ENCODE results near the gene KCNMA1. TPM values are rescaled to one million over a fixed set of nuclear protein-coding genes. Genes with fewer than 3 reads are reported as not detected.

KCNMA1 gene
- total RNA-seq, 1 experiment from 2014 or later, result 0.49 TPM

DNA sequence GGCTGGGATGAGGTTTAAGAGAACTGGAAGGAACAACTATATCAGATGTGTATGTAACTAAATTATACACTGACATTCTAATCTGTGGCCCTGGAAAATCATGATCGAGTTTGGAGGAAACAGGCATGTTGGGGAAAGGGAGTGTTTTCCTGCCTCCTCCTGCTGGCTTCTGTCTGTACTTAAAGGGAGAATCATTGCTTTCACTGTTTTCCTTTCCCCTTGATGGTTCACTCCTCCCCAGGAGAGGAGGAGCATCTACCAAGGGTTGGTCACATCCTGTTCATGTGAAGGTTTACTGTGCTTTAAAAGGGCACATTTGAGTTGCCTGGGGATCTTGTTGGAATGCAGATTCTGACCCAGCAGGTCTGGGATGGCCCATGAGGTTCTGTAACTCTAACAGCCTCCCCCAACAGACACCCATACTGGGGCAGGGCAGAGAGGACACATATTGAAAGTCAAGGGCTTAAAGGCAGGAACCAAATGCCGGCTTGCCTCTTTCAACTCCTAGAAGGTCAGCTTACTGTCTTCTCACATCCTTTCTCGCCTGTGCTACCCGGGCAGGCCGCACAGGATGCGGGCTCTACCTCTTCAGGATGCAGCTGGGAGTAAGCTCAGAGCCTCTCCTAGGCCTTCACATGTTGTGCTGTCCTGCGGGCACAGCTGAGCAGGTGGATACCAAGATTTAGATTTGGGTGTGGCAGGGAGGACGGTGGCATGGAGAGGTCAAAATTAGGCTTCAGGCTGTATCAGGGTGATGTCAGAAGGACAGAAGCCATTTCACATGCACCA lies 694.8 kb downstream of the KCNMA1 start:
- H3K27me3 ChIP-seq (ENCODE audit: insufficient read depth, low read length), result peaks cover 36% of the 10 kb centered on the region
- no peaks in the 10 kb centered on the region for H3K79me2 ChIP-seq (ENCODE audit: insufficient read depth, low read length)
- no peak for ATAC-seq
- TF ChIP-seq ZBTB33 (IDR thresholded peaks at IDR 0.05; ENCODE audit: extremely low read depth, insufficient replicate concordance, low read length), result no peak
- no peak for TF ChIP-seq TCF7L2 (IDR thresholded peaks at IDR 0.05; ENCODE audit: borderline replicate concordance, extremely low read depth, insufficient read depth, insufficient read length)
- TF ChIP-seq EZH2phosphoT487 (IDR thresholded peaks at IDR 0.05; ENCODE audit: borderline replicate concordance), result no peak
- TF ChIP-seq FOSL1 (IDR thresholded peaks at IDR 0.05; ENCODE audit: low read depth), result no peak
- TF ChIP-seq JUND (IDR thresholded peaks at IDR 0.05), result no peak
- TF ChIP-seq, protein P1, sequence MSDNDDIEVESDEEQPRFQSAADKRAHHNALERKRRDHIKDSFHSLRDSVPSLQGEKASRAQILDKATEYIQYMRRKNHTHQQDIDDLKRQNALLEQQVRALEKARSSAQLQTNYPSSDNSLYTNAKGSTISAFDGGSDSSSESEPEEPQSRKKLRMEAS (IDR thresholded peaks at IDR 0.05), result no peak
- no peak for TF ChIP-seq ZNF274 (IDR thresholded peaks at IDR 0.05; ENCODE audit: low read depth, low read length)
- no peak for DNase-seq (ENCODE audit: low read depth, low spot score)
- H3K4me2 ChIP-seq (ENCODE audit: low read length), result no peak overlapping the region
- no peak overlapping the region for H2AFZ ChIP-seq (ENCODE audit: low read depth, low read length, poor library complexity, severe bottlenecking)
- no peak overlapping the region for H3K4me3 ChIP-seq (replicated peaks in 1 of 2; ENCODE audit: low read depth in 1 of 2, low read length in 2 of 2)
- H3K9me2 ChIP-seq (ENCODE audit: insufficient read depth), result no peaks in the 10 kb centered on the region
- ChIA-PET RAD21 (ENCODE audit: low non-redundant PET in 1 of 2, low total read pairs in 2 of 2, uncharacterized antibody in 2 of 2, unreplicated experiment in 2 of 2) (no interaction called here), CTCF (no interaction called here), POLR2A (no interaction called here)
- no peak overlapping the region for H3K9ac ChIP-seq (ENCODE audit: low read length)
- no peak overlapping the region for H3K27ac ChIP-seq (ENCODE audit: low read depth, low read length)
- no peaks in the 10 kb centered on the region for H3K36me3 ChIP-seq (ENCODE audit: control insufficient read depth in 1 of 2, insufficient read depth in 2 of 2, low read length in 2 of 2)
- no TSS peak for BruUV-seq (replicated peaks)
- no peaks in the 10 kb centered on the region for H3K4me1 ChIP-seq (ENCODE audit: control insufficient read depth in 1 of 2, insufficient read depth in 2 of 2, low read length in 2 of 2)
- H3K9me3 ChIP-seq (ENCODE audit: control insufficient read depth in 1 of 2, insufficient read depth in 1 of 2, low read depth in 1 of 2, low read length in 2 of 2), result no peaks in the 10 kb centered on the region
- intact Hi-C loops (cut with micrococcal nuclease), result no loop called here
- H4K20me1 ChIP-seq (ENCODE audit: insufficient read depth), result no peaks in the 10 kb centered on the region

Measured in HCT116 (cell line).